ACC112 (cell line): ENCODE results near the gene GPA33.

Source experiments
- H2AFZ ChIP-seq: fragments of 200-600 bp; sonication (generic); one replicate; pipeline ENCODE4 v1.6.0; 2017; ENCODE audit warnings: antibody characterized with exemption, low read length; ENCODE audit not compliant: unreplicated experiment
- H3K27ac ChIP-seq: fragments of 200-600 bp; sonication (generic); 2 replicates; pipeline ENCODE4 v1.5.1; 2014; ENCODE audit warnings: low read depth, mild to moderate bottlenecking, antibody characterized with exemption, low read length, moderate library complexity
- H3K27me3 ChIP-seq: fragments of 200-600 bp; sonication (generic); 2 replicates; pipeline ENCODE4 v1.6.1; 2014; ENCODE audit warnings: mild to moderate bottlenecking, antibody characterized with exemption, low read length, moderate library complexity, mixed read lengths; ENCODE audit not compliant: insufficient read depth
- H3K36me3 ChIP-seq: fragments of 200-600 bp; sonication (generic); 2 replicates; pipeline ENCODE4 v1.6.1; 2016; ENCODE audit warnings: mild to moderate bottlenecking, antibody characterized with exemption, low read length, moderate library complexity, mixed read lengths; ENCODE audit not compliant: insufficient read depth
- H3K4me1 ChIP-seq: fragments of 200-600 bp; sonication (generic); one replicate; pipeline ENCODE4 v1.6.1; 2016; ENCODE audit warnings: low read length, mixed read lengths; ENCODE audit not compliant: insufficient read depth, unreplicated experiment, control insufficient read depth
- H3K4me3 ChIP-seq: fragments of 200-600 bp; sonication (generic); 2 replicates; pipeline ENCODE4 v1.5.1; 2014; ENCODE audit warnings: mild to moderate bottlenecking, low read depth, low read length
- H3K79me2 ChIP-seq: fragments of 200-600 bp; sonication (generic); one replicate; pipeline ENCODE4 v1.6.0; 2016; ENCODE audit warnings: low read length; ENCODE audit not compliant: control insufficient read depth, unreplicated experiment, insufficient read depth

GPA33 gene

GRCh38 chr1:167118188-167118587 is 28.0 kb upstream of the GPA33 start:
- Histone ChIP-seq H3K4me3 (no peak overlapping the region), H3K27me3 (peaks cover 87% of the 10 kb centered on the region), H3K27ac (no peak overlapping the region), H3K36me3 (no peaks in the 10 kb centered on the region), H3K4me1 (no peaks in the 10 kb centered on the region), H3K79me2 (no peaks in the 10 kb centered on the region), H2AFZ (no peak overlapping the region)

DNA sequence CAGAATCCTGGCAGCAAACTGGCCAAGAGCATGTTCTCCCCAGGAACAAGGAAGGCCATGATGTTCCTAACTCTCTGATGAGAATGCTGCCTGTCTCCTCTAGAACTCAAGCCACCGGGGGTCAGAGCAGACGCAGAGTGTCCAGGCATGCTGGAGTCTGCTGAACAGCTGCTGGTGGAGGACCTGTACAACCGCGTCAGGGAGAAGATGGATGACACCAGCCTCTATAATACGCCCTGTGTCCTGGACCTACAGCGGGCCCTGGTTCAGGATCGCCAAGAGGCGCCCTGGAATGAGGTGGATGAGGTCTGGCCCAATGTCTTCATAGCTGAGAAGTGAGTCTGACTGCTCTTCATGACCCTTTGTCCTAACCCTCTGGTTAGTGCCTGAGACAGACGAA is 27.0 kb upstream of the GPA33 start:
- H3K79me2 ChIP-seq: no peaks in the 10 kb centered on the region
- no peak overlapping the region for H2AFZ ChIP-seq
- H3K36me3 ChIP-seq: no peaks in the 10 kb centered on the region
- H3K27me3 ChIP-seq: peaks cover 85% of the 10 kb centered on the region
- H3K4me1 ChIP-seq: no peaks in the 10 kb centered on the region
- no peak overlapping the region for H3K4me3 ChIP-seq
- H3K27ac ChIP-seq: no peak overlapping the region

DNA sequence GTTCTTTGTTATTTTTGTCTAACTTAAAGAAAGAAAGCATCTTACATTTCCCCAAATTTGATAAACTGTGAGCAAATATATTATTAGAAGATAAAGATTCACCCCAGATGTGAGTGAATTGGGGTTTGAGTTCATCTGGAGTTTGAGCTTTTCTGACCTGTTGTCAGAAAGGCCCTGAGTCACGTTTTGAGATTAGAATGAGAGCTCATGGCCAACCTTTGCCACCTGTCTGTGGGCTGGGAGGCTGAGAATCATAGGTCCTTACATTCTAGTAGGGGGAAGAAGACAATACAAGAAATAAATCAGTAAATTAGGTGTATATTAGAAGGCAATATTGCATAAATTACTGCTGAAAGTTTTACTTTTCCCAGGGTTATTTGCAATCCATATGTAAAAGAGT is 26.0 kb upstream of the GPA33 start:
- Histone ChIP-seq H3K4me1 (no peaks in the 10 kb centered on the region), H3K27ac (no peak overlapping the region), H3K4me3 (no peak overlapping the region), H2AFZ (no peak overlapping the region), H3K36me3 (no peaks in the 10 kb centered on the region), H3K79me2 (no peaks in the 10 kb centered on the region), H3K27me3 (peaks cover 82% of the 10 kb centered on the region)

DNA sequence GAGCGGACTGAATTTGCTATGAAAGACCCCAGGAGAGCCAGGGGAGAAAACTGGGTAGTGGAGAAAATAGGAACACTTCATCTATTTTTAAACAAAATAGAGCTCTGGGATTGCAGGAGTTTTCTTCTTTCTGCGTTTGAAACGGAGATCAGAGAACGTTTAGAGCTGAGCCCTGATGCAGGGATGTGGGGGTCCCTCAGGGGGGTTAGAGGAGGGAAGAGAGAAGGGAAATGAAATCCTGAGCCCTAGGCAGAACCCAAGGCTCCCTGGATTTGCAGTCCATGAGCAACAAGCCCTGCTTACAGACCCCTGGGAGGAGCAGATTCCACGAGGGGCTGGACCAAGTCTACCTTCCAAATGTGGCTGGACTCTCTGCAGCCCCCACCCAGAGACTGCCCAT is 25.5 kb upstream of the GPA33 start:
- no peak overlapping the region for H3K4me3 ChIP-seq
- H3K4me1 ChIP-seq: no peaks in the 10 kb centered on the region
- no peaks in the 10 kb centered on the region for H3K36me3 ChIP-seq
- no peak overlapping the region for H3K27ac ChIP-seq
- peaks cover 83% of the 10 kb centered on the region for H3K27me3 ChIP-seq
- H2AFZ ChIP-seq: no peak overlapping the region
- no peaks in the 10 kb centered on the region for H3K79me2 ChIP-seq

DNA sequence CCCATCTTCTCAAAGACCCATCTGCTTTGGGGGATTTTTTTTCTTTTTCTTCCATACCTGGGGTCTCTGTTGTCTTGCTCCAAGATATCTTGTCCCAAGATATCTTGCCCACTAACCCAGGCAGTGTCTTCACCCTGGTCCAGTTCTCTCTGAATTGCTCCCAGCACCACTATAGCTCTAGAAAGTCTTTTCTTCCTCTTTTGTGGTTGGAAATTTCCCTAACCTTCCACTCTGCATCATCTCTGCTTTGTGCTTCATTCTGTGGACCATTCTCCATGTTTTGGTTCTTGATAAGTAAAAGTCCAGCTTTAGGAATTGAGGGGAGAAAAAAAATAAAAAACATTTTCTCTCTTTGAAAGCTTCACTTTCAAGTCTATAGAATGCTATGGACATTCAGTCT is 24.5 kb upstream of the GPA33 start:
- Histone ChIP-seq H2AFZ (no peak overlapping the region), H3K4me1 (no peaks in the 10 kb centered on the region), H3K79me2 (no peaks in the 10 kb centered on the region), H3K36me3 (no peaks in the 10 kb centered on the region), H3K27me3 (peaks cover 78% of the 10 kb centered on the region), H3K27ac (no peak overlapping the region), H3K4me3 (no peak overlapping the region)

- Histone ChIP-seq H3K4me3 (no peak overlapping the region), H3K79me2 (no peaks in the 10 kb centered on the region), H3K4me1 (no peaks in the 10 kb centered on the region), H3K36me3 (no peaks in the 10 kb centered on the region), H2AFZ (no peak overlapping the region), H3K27ac (no peak overlapping the region), H3K27me3 (peaks cover 71% of the 10 kb centered on the region)
Observed at GRCh38 chr1:167111868-167112709, 21.9 kb upstream of the GPA33 start.

DNA sequence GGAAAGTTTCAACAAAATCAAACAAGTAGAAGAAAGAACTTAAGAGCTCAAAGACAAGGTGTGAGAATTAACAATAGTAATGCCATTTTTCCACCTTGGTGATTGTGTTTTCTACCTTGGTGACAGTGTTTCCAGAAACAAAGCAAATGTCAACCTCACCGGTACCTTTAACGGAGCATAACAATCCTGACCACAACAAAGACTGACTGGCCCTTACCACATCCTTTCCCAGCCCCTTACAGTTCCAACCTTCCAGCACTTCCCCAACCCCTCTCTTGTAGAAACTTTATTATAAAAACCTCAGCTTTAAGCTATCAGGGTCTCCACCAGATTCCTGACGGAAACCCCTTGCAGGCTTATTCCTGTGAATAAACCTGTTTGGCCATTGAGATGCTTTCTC is 20.4 kb upstream of the GPA33 start:
- Histone ChIP-seq H3K4me1 (no peaks in the 10 kb centered on the region), H2AFZ (no peak overlapping the region), H3K4me3 (no peak overlapping the region), H3K27ac (no peak overlapping the region), H3K27me3 (peaks cover 64% of the 10 kb centered on the region), H3K79me2 (no peaks in the 10 kb centered on the region), H3K36me3 (no peaks in the 10 kb centered on the region)

- Histone ChIP-seq H3K36me3 (no peaks in the 10 kb centered on the region), H3K27me3 (peaks cover 63% of the 10 kb centered on the region), H2AFZ (no peak overlapping the region), H3K4me1 (no peaks in the 10 kb centered on the region), H3K27ac (no peak overlapping the region), H3K4me3 (no peak overlapping the region), H3K79me2 (no peaks in the 10 kb centered on the region)
Observed at GRCh38 chr1:167109125-167109524, 18.9 kb upstream of the GPA33 start.

DNA sequence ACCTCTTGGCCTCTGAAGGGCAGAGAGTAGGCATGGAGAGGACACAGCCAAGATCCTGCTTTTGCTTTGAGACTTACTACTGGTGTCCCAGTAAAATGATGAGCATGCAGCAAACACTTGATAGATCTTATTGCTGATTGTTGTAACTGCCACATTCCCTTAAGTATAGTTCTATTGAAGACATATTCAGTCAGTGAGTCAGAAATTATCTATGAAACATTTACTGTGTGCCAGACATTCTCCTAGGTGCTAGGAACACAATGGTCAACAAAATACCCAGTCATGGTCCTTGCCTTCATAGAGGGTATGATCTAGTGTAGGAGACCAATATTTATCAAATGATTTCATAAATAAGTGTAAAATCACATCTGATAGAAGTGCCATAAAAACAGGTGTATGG is 17.3 kb upstream of the GPA33 start:
- H3K27ac ChIP-seq: no peak overlapping the region
- peaks cover 66% of the 10 kb centered on the region for H3K27me3 ChIP-seq
- H3K4me1 ChIP-seq: no peaks in the 10 kb centered on the region
- no peak overlapping the region for H3K4me3 ChIP-seq
- no peaks in the 10 kb centered on the region for H3K36me3 ChIP-seq
- no peaks in the 10 kb centered on the region for H3K79me2 ChIP-seq
- H2AFZ ChIP-seq: no peak overlapping the region

DNA sequence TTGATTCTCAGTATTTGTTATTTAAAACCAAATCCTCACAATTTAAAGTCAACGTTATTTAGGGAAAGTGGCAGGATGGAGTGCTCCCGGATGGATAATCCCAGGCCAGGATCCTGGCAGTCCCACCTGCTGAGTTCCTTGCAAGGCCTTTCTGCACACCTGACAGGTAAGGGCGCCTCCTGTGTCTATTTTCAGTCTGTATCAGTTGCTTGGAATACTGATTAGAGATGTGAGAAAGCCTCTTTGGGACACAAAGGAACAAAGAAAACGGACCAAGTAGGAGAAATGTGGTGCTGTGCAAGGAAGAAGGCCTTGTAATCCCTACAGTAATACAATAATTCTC is 15.9 kb upstream of the GPA33 start:
- H2AFZ ChIP-seq: no peak overlapping the region
- no peak overlapping the region for H3K27ac ChIP-seq
- H3K36me3 ChIP-seq: no peaks in the 10 kb centered on the region
- no peaks in the 10 kb centered on the region for H3K4me1 ChIP-seq
- no peaks in the 10 kb centered on the region for H3K79me2 ChIP-seq
- H3K27me3 ChIP-seq: peaks cover 64% of the 10 kb centered on the region
- no peak overlapping the region for H3K4me3 ChIP-seq

DNA sequence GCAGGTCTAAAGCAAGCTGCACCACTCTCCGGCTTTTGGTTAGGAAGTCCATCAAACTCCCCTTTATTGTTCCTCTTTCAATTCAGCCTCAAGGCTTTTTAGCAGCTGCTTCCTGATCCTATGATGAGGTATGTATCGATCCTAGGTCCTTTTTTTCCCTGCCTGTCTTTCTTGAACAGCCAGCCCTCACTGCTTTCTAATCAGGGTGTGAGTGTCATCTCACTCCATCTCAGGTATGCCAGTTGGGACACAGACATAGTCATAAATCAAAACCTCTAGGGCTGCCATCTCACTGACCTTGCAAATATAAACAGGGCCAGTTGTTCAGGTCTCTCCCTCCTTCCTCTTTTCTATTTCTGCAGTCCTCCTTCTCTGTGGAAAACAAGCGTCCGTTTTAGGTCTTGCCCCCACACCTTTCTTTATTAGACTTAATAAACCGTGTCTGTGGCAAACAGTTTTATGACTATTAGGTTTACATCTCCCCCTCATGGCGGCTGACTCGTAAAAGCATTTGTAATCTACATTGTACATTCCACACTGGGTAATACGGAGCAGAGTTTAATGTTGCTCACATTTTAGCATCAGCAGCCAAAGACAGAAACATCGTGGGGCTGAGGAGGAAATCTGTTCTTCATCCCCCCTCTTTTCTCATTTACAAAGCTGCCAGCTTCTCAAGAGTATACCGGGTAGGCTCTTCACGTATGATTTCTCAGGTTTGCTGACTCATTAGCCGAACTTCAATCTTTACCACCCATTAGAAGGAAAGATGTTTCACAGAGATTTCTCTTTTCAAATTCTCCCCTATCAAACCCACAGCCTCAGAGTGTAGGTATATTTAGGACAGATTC is 15.3 kb upstream of the GPA33 start:
- no peak overlapping the region for H3K4me3 ChIP-seq
- H3K4me1 ChIP-seq: no peaks in the 10 kb centered on the region
- no peaks in the 10 kb centered on the region for H3K79me2 ChIP-seq
- H3K36me3 ChIP-seq: no peaks in the 10 kb centered on the region
- H3K27me3 ChIP-seq: peaks cover 64% of the 10 kb centered on the region
- H3K27ac ChIP-seq: no peak overlapping the region
- no peak overlapping the region for H2AFZ ChIP-seq
